ENCODE results near the gene FH.

The FH gene

DNA sequence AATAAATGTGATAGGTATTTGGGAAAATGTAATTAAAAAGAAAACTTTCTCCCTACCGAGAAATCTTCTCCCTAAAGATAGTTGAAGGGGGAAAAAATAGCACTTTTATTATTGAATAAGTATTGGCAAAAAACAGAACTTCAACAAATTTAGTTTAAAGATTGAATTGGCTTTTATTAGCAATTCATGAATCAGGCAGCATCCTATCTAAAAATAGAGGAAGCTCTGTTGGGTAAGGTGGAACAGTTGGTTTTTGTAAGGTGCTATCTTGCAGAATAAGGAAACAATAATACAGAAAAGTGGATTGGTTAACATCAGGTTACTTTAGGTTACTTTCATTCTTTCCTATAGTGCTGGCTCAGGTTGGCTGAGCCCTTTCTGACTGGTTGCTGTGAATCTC is 62.8 kb downstream of the FH start:
- Histone ChIP-seq H3K4me3 (ENCODE audit: low read depth, low read length) (no peak overlapping the region), H3K27ac (ENCODE audit: low read depth, low read length) (no peak overlapping the region), H3K27me3 (ENCODE audit: control insufficient read depth, insufficient read depth, low read length) (peaks cover 49% of the 10 kb centered on the region), H3K9me3 (ENCODE audit: control insufficient read depth, insufficient read depth, low read length) (no peaks in the 10 kb centered on the region), H3K4me1 (ENCODE audit: control insufficient read depth, insufficient read depth, low read length) (peaks cover 6% of the 10 kb centered on the region; the same call in 1 of the 2 replicates), H3K9ac (ENCODE audit: low read depth, low read length) (no peak overlapping the region), H3K36me3 (ENCODE audit: control insufficient read depth, insufficient read depth, low read length) (no peaks in the 10 kb centered on the region)

DNA sequence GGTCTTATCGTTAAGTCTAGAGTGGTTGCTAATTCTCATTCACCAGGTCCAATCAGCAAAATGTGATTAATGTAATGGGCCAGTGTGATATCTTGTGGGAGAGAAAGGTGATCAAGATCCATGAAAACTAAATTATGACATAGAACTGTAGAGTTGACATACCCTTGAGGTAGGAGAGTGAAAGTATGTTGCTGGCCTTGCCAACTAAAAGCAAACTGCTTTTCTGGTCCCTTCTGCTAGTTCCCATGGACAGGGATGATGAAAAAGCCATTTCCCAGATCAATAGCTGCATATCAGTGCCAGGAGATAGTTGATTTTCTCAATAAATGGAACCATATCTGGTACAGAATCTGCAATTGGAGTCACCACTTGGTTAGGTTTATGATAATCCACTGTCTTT is 65.8 kb downstream of the FH start:
- Histone ChIP-seq H3K9ac (ENCODE audit: low read depth, low read length) (no peak overlapping the region), H3K4me1 (ENCODE audit: control insufficient read depth, insufficient read depth, low read length) (peaks cover 6% of the 10 kb centered on the region; the same call in 1 of the 2 replicates), H3K36me3 (ENCODE audit: control insufficient read depth, insufficient read depth, low read length) (no peaks in the 10 kb centered on the region), H3K9me3 (ENCODE audit: control insufficient read depth, insufficient read depth, low read length) (no peaks in the 10 kb centered on the region), H3K4me3 (ENCODE audit: low read depth, low read length) (no peak overlapping the region), H3K27ac (ENCODE audit: low read depth, low read length) (no peak overlapping the region), H3K27me3 (ENCODE audit: control insufficient read depth, insufficient read depth, low read length) (peaks cover 33% of the 10 kb centered on the region)

DNA sequence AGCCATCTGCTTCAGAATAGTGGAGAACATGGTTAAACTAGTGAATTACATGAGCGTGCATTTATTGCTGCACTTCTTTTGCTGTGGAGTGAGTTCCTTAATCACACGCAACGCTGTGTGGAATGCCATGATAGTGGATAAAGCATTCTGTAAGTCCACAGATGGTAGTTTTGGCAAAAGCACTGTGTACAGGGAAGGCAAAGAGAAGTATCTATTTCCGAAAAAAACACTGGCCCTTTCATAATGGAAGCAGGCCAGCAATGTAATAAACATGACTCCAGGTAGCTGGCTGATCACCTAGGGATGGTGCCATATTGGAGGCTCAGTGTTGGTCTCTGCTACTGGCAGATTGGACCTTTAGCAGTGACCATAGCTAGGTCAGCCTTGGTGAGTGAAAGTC is 67.6 kb downstream of the FH start:
- H3K4me1 ChIP-seq (ENCODE audit: control insufficient read depth, insufficient read depth, low read length) = no peaks in the 10 kb centered on the region
- no peaks in the 10 kb centered on the region for H3K9me3 ChIP-seq (ENCODE audit: control insufficient read depth, insufficient read depth, low read length)
- peaks cover 15% of the 10 kb centered on the region for H3K27me3 ChIP-seq (ENCODE audit: control insufficient read depth, insufficient read depth, low read length)
- H3K36me3 ChIP-seq (ENCODE audit: control insufficient read depth, insufficient read depth, low read length) = no peaks in the 10 kb centered on the region
- no peak overlapping the region for H3K27ac ChIP-seq (ENCODE audit: low read depth, low read length)
- no peak overlapping the region for H3K9ac ChIP-seq (ENCODE audit: low read depth, low read length)
- H3K4me3 ChIP-seq (ENCODE audit: low read depth, low read length) = no peak overlapping the region
